ENCODE data around the gene VIP.

VIP gene

DNA sequence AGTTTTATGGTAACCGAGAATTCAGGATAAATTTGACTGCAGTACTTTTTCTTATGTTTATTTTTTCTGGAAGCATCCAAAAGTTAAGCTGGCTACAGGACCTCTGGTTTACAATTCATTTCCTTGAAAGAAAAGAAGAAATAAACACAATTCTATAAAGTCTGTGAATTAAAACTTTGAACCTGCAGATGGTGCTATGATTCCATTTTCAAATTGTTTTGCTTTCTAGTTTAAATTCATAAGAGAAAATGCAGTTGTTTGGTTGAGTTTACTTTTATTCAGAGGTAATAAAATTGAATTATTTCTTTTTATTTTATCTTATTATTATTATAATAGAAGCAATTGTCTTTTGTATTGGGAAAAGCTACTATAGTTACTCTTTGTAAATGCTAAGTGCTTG is 1.8 kb upstream of the VIP start:
- Mint-ChIP-seq H3K9me3 (no peaks in the 10 kb centered on the region), H3K27me3 (no peaks in the 10 kb centered on the region), H3K4me3 (no peak overlapping the region), H3K4me1 (ENCODE audit: low read depth) (no peaks in the 10 kb centered on the region), H3K27ac (no peak overlapping the region), H3K36me3 (ENCODE audit: low read depth) (no peaks in the 10 kb centered on the region)
- no peak for DNase-seq

DNA sequence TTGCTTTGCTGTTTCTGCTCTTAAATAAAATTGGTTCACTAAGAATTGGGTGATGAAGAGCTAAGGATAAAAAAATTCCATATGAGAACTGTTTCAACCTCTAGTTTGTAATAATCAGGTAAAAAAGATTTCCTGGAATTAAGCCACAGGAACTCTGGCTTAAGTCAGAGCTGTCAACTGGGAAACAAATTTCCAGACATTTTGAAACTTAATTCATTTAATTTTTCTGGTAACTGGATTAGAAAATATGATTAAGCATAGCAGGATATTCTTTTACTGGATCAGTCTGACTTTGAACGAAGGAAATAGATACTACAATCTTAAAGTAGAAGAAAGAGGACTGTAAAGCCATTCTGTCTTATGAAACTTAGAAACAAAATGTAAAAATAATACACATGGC is 1.3 kb upstream of the VIP start:
- Mint-ChIP-seq H3K36me3 (ENCODE audit: low read depth) (no peaks in the 10 kb centered on the region), H3K27me3 (no peaks in the 10 kb centered on the region), H3K4me3 (no peak overlapping the region), H3K27ac (no peak overlapping the region), H3K9me3 (no peaks in the 10 kb centered on the region), H3K4me1 (ENCODE audit: low read depth) (no peaks in the 10 kb centered on the region)
- no peak for DNase-seq

DNA sequence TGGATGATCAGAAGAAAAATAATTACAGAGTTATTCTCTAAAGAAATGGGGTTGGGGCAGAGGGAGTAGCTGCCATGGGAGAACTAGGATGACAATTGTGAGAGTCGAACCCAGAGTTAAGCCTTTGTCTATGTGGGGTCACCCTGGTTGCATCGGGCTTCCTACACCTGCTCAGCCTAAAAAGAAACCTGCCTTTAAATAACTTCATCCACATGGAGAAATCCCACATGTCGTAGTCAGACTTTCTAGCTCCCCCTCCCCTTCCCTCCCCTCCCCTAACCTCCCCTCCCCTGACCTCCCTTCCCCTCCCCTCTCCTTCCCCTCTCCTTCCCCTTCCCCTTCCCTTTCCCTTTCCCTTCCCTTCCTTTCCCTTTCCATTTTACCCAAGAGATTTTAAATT is 14.7 kb downstream of the VIP start:
- DNase-seq, result no peak
- no peak overlapping the region for H3K27ac Mint-ChIP-seq
- no peaks in the 10 kb centered on the region for H3K9me3 Mint-ChIP-seq
- no peaks in the 10 kb centered on the region for H3K36me3 Mint-ChIP-seq (ENCODE audit: low read depth)
- no peaks in the 10 kb centered on the region for H3K4me1 Mint-ChIP-seq (ENCODE audit: low read depth)
- peaks cover 3% of the 10 kb centered on the region for H3K27me3 Mint-ChIP-seq
- no peak overlapping the region for H3K4me3 Mint-ChIP-seq

- H3K4me1 Mint-ChIP-seq (ENCODE audit: low read depth), result no peaks in the 10 kb centered on the region
- no peak overlapping the region for H3K4me3 Mint-ChIP-seq
- no peaks in the 10 kb centered on the region for H3K36me3 Mint-ChIP-seq (ENCODE audit: low read depth)
- no peak overlapping the region for H3K27ac Mint-ChIP-seq
- no peaks in the 10 kb centered on the region for H3K9me3 Mint-ChIP-seq
- DNase-seq, result no peak
- peaks cover 3% of the 10 kb centered on the region for H3K27me3 Mint-ChIP-seq
These were observed 18.6 kb downstream of the VIP start for GRCh38 chr6:152769159-152769558.

- no peak for DNase-seq
- no peaks in the 10 kb centered on the region for H3K36me3 Mint-ChIP-seq (ENCODE audit: low read depth)
- no peaks in the 10 kb centered on the region for H3K9me3 Mint-ChIP-seq
- no peaks in the 10 kb centered on the region for H3K4me1 Mint-ChIP-seq (ENCODE audit: low read depth)
- no peak overlapping the region for H3K4me3 Mint-ChIP-seq
- H3K27me3 Mint-ChIP-seq, result peaks cover 3% of the 10 kb centered on the region
- no peak overlapping the region for H3K27ac Mint-ChIP-seq
These were observed 19.4 kb downstream of the VIP start for GRCh38 chr6:152769993-152770392.

GRCh38 chr6:152771061-152771687 is 20.6 kb downstream of the VIP start:
- H3K27ac Mint-ChIP-seq, result no peak overlapping the region
- no peaks in the 10 kb centered on the region for H3K36me3 Mint-ChIP-seq (ENCODE audit: low read depth)
- no peaks in the 10 kb centered on the region for H3K9me3 Mint-ChIP-seq
- no peaks in the 10 kb centered on the region for H3K27me3 Mint-ChIP-seq
- no peak for DNase-seq
- H3K4me3 Mint-ChIP-seq, result no peak overlapping the region
- no peaks in the 10 kb centered on the region for H3K4me1 Mint-ChIP-seq (ENCODE audit: low read depth)

GRCh38 chr6:152775428-152775827 is 24.8 kb downstream of the VIP start:
- no peaks in the 10 kb centered on the region for H3K27me3 Mint-ChIP-seq
- peaks cover 3% of the 10 kb centered on the region for H3K9me3 Mint-ChIP-seq
- DNase-seq, result no peak
- H3K27ac Mint-ChIP-seq, result no peak overlapping the region
- no peaks in the 10 kb centered on the region for H3K36me3 Mint-ChIP-seq (ENCODE audit: low read depth)
- H3K4me3 Mint-ChIP-seq, result no peak overlapping the region
- no peaks in the 10 kb centered on the region for H3K4me1 Mint-ChIP-seq (ENCODE audit: low read depth)

- Mint-ChIP-seq H3K27me3 (no peaks in the 10 kb centered on the region), H3K27ac (no peak overlapping the region), H3K9me3 (peaks cover 3% of the 10 kb centered on the region), H3K4me3 (no peak overlapping the region), H3K4me1 (ENCODE audit: low read depth) (no peaks in the 10 kb centered on the region), H3K36me3 (ENCODE audit: low read depth) (no peaks in the 10 kb centered on the region)
- DNase-seq, result no peak
These were observed 26.2 kb downstream of the VIP start for GRCh38 chr6:152776833-152777232.

DNA sequence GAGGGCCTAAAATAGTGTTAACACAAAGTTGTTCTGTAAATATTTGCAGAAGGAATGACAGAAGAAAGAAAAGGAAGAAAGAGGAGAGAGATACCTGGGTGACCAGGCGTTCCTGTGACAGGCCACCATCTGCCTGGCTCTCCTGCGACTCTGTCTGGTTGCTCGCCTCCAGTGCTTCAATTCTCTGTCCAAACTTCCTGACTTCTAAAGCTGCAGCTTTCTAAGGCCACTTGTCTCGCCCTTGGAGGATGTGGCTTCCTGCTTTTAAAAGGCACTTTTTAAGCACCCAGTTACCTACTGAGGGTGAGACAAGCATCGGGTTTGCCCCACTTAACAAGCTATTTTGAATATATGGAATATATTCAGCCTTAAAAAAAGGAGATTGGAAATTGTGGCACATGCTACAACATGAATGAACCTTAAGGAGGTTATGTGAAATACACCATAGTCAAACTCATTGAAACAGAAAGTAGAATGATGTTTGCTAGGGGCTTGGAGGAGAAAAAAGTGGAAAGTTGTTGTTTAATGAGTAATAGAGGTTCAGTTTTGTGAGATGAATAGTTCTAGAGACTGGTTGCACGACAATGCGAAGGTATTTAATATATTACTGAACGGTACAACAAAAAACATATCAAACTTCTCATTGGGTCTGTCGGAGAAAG is 32.8 kb downstream of the VIP start:
- H3K27ac Mint-ChIP-seq, result no peak overlapping the region
- H3K4me3 Mint-ChIP-seq, result no peak overlapping the region

GRCh38 chr6:152794696-152795095 is 44.1 kb downstream of the VIP start:
- H3K36me3 Mint-ChIP-seq (ENCODE audit: low read depth), result no peaks in the 10 kb centered on the region
- H3K4me1 Mint-ChIP-seq (ENCODE audit: low read depth), result no peaks in the 10 kb centered on the region
- no peak for DNase-seq
- H3K9me3 Mint-ChIP-seq, result no peaks in the 10 kb centered on the region
- H3K27me3 Mint-ChIP-seq, result peaks cover 16% of the 10 kb centered on the region
- H3K27ac Mint-ChIP-seq, result no peak overlapping the region
- no peak overlapping the region for H3K4me3 Mint-ChIP-seq

More for the DNA sequence above, 32.8 kb downstream of the VIP start:
- no peaks in the 10 kb centered on the region for H3K27me3 Mint-ChIP-seq
- H3K4me1 Mint-ChIP-seq (ENCODE audit: low read depth), result no peaks in the 10 kb centered on the region
- DNase-seq, result no peak
- no peaks in the 10 kb centered on the region for H3K36me3 Mint-ChIP-seq (ENCODE audit: low read depth)
- peaks cover 3% of the 10 kb centered on the region for H3K9me3 Mint-ChIP-seq

GRCh38 chr6:152804150-152804549 is 53.6 kb downstream of the VIP start:
- H3K4me1 Mint-ChIP-seq (ENCODE audit: low read depth), result no peaks in the 10 kb centered on the region

More at GRCh38 chr6:152804150-152804549, 53.6 kb downstream of the VIP start:
- H3K27me3 Mint-ChIP-seq, result peaks cover 16% of the 10 kb centered on the region
- no peak for DNase-seq
- H3K27ac Mint-ChIP-seq, result no peak overlapping the region
- H3K4me3 Mint-ChIP-seq, result no peak overlapping the region
- H3K36me3 Mint-ChIP-seq (ENCODE audit: low read depth), result no peaks in the 10 kb centered on the region
- no peaks in the 10 kb centered on the region for H3K9me3 Mint-ChIP-seq

Data from activated T-cell treated with anti-CD3 and anti-CD28 coated beads, Interleukin-2, amount 50 U/mL, for 24 hours (primary cell).